Activated CD8-positive, alpha-beta memory T cell treated with anti-CD3 and anti-CD28 coated beads, Interleukin-2, amount 10 ng/mL, durations not matched to agents 7 days and 5 days (primary cell): Measurements from ENCODE around the gene GTF3C5. TPM values are rescaled to one million over a fixed set of nuclear protein-coding genes. Genes with fewer than 3 reads are reported as not detected.

Experiments used
- microRNA-seq: library from miRNA; unstranded; fragments of <30 nt; microRNA quantifications from one replicate; pipeline ENCODE4 v1.2.0, GENCODE V29; 2022
- total RNA-seq, 2 experiments: library from RNA; stranded (reverse); gene quantifications; one replicate each; pipeline ENCODE4 v1.2.3, GENCODE V29; 2021

GTF3C5 gene
- total RNA-seq, 2 experiments from 2014 or later = 83.8 to 89.0 TPM

Small RNA genes within 50 kb of the gene (microRNA-seq; reads per million reads assigned to microRNA genes)
- 5.1 reads per million, percentile 13 among the genes with 10 or more reads in this experiment for gene MIR6877

Other genes with a start within 250 kb of the GTF3C5 start
- gene AK8, start 152.7 kb upstream of the GTF3C5 start, total RNA-seq = under 1 TPM in 1 of 2 experiments, not detected in 1; 0.63 TPM
- gene SPACA9, start 152.1 kb upstream of the GTF3C5 start, total RNA-seq = 1 to 10 TPM; 1.6 to 2.6 TPM
- 10 to 100 TPM; 29.8 to 30.3 TPM for gene TSC1, start 86.4 kb upstream of the GTF3C5 start, total RNA-seq
- gene GFI1B, start 52.3 kb upstream of the GTF3C5 start, total RNA-seq = not detected
- gene CEL, start 31.0 kb downstream of the GTF3C5 start, total RNA-seq = 1 to 10 TPM; 1.7 to 1.9 TPM
- 100 to 1,000 TPM; 103 to 114 TPM for gene RALGDS, start 90.2 kb downstream of the GTF3C5 start, total RNA-seq
- gene GBGT1, start 132.9 kb downstream of the GTF3C5 start, total RNA-seq = 1 to 10 TPM; 3.9 to 5.7 TPM
- not detected for gene OBP2B, start 178.3 kb downstream of the GTF3C5 start, total RNA-seq
- gene ABO, start 244.2 kb downstream of the GTF3C5 start, total RNA-seq = not detected